ENCODE data around the gene LRRC3B. TPM values are rescaled to one million over a fixed set of nuclear protein-coding genes. Genes with fewer than 3 reads are reported as not detected.
A peak's percentile ranks its signal among the peaks of the same experiment; 100 is the strongest.

The LRRC3B gene
- total and polyA plus RNA-seq, 2 donors from 2014 or later: 0.19 TPM; not detected in 1

DNA sequence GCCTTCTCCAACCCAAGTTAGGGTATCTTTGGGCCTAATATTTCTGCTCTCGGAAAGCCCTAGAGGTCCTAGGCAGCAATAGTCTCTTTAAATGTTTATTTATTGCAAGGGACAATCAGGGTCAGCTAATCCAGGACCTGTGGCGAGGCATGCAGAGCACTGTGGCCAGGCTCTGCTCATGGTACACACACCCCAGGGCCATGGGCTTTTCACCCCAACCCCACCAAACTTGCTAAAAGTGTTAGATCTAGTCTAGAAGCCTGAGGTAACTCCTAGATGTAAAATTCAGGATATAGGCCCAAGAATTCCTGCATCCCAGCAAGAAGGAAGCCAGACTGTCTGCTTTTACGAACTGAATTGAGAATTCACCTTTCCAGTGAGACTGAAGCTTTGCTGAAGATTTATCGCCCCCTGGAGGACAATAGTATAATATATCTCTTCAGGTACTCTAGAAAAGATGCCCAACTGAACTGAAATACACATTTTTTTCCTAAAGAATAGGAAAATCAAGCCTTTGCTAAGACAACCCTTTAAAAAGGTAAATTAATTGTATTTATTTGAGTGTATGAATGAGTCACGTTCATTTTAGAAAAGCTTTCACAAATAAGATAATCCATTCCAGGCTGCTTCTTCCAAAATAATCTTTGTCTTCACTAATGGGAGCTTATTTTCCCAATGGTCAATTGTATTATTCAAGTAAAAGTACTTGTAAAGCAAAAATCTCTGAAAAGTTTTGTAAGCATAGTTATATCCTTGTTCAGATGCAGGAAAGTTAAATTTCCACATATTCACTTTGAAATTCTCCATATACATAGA lies 89.8 kb downstream of the LRRC3B start:
- peak; percentile 86 for FAIRE-seq
- peak; percentile 60 for TF ChIP-seq CTCF (IDR thresholded peaks at IDR 0.05; ENCODE audit: borderline replicate concordance, extremely low read depth, insufficient read depth)
- no peak overlapping the region for H3K9ac ChIP-seq (ENCODE audit: low read length in 3 of 3)
- no peak overlapping the region for H3K4me3 ChIP-seq (ENCODE audit: low read length in 3 of 3)
- H3K27ac ChIP-seq (ENCODE audit: low read depth in 2 of 2, low read length in 2 of 2): no peak overlapping the region
- intact Hi-C loops (cut with DNase I): no loop called here
- H3K27me3 ChIP-seq (ENCODE audit: control insufficient read depth, insufficient read depth, low read length): no peaks in the 10 kb centered on the region
- no peaks in the 10 kb centered on the region for H3K4me1 ChIP-seq (ENCODE audit: control insufficient read depth in 2 of 3, insufficient read depth in 2 of 3, low read depth in 1 of 3, low read length in 3 of 3)
- peak in 4 of 5 donors; percentile 13 to 87 (median 52) for DNase-seq
- no peaks in the 10 kb centered on the region for H3K36me3 ChIP-seq (ENCODE audit: control insufficient read depth in 2 of 3, insufficient read depth in 3 of 3, low read length in 3 of 3)
- H3K9me3 ChIP-seq (ENCODE audit: control insufficient read depth in 2 of 3, insufficient read depth in 1 of 3, low read length in 3 of 3): no peaks in the 10 kb centered on the region

- Histone ChIP-seq H3K4me3 (ENCODE audit: low read length in 3 of 3) (no peak overlapping the region), H3K9me3 (ENCODE audit: control insufficient read depth in 2 of 3, insufficient read depth in 1 of 3, low read length in 3 of 3) (no peaks in the 10 kb centered on the region), H3K4me1 (ENCODE audit: control insufficient read depth in 2 of 3, insufficient read depth in 2 of 3, low read depth in 1 of 3, low read length in 3 of 3) (no peaks in the 10 kb centered on the region), H3K9ac (ENCODE audit: low read length in 3 of 3) (no peak overlapping the region), H3K27ac (ENCODE audit: low read depth in 2 of 2, low read length in 2 of 2) (no peak overlapping the region), H3K27me3 (ENCODE audit: control insufficient read depth, insufficient read depth, low read length) (no peaks in the 10 kb centered on the region), H3K36me3 (ENCODE audit: control insufficient read depth in 2 of 3, insufficient read depth in 3 of 3, low read length in 3 of 3) (no peaks in the 10 kb centered on the region)
- no peak for FAIRE-seq
- intact Hi-C loops (cut with DNase I): no loop called here
- TF ChIP-seq CTCF (IDR thresholded peaks at IDR 0.05; ENCODE audit: borderline replicate concordance, extremely low read depth, insufficient read depth): no peak
- DNase-seq: no peak
Observed at GRCh38 chr3:26713091-26713490, 90.5 kb downstream of the LRRC3B start.

DNA sequence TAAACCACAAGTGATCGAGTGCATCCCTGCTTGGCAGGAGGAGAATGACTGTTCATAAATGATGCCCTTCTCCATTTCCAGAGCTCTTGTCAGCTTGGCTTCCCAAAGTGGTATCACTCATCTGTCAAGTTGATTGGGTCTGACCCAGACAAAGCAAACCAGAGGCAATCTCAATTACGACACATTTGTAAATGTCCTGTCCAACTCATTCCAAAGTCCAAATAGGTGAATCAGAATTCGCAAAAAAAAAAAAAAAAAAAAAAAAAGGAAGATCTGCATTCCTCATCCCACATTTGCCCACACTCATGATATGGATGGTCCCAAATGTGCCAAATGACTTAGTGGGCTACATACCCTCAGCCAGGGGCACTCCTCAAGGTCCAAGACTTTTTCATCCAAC lies 91.9 kb downstream of the LRRC3B start:
- Histone ChIP-seq H3K4me1 (ENCODE audit: control insufficient read depth in 2 of 3, insufficient read depth in 2 of 3, low read depth in 1 of 3, low read length in 3 of 3) (no peaks in the 10 kb centered on the region), H3K27me3 (ENCODE audit: control insufficient read depth, insufficient read depth, low read length) (no peaks in the 10 kb centered on the region), H3K36me3 (ENCODE audit: control insufficient read depth in 2 of 3, insufficient read depth in 3 of 3, low read length in 3 of 3) (no peaks in the 10 kb centered on the region), H3K9ac (ENCODE audit: low read length in 3 of 3) (no peak overlapping the region), H3K27ac (ENCODE audit: low read depth in 2 of 2, low read length in 2 of 2) (no peak overlapping the region), H3K4me3 (ENCODE audit: low read length in 3 of 3) (no peak overlapping the region), H3K9me3 (ENCODE audit: control insufficient read depth in 2 of 3, insufficient read depth in 1 of 3, low read length in 3 of 3) (no peaks in the 10 kb centered on the region)
- FAIRE-seq (no peak), DNase-seq (no peak)
- TF ChIP-seq CTCF (IDR thresholded peaks at IDR 0.05; ENCODE audit: borderline replicate concordance, extremely low read depth, insufficient read depth): no peak
- intact Hi-C loops (cut with DNase I): no loop called here

Measured in kidney (tissue), 14 donors.